ENCODE results near the gene RGS9. TPM values are rescaled to one million over a fixed set of nuclear protein-coding genes. Genes with fewer than 3 reads are reported as not detected.
A peak's percentile ranks its signal among the peaks of the same experiment; 100 is the strongest.

Gene RGS9
- total RNA-seq, 3 donors from 2014 or later: 8.7 to 14.6 (median 13.3) TPM

DNA sequence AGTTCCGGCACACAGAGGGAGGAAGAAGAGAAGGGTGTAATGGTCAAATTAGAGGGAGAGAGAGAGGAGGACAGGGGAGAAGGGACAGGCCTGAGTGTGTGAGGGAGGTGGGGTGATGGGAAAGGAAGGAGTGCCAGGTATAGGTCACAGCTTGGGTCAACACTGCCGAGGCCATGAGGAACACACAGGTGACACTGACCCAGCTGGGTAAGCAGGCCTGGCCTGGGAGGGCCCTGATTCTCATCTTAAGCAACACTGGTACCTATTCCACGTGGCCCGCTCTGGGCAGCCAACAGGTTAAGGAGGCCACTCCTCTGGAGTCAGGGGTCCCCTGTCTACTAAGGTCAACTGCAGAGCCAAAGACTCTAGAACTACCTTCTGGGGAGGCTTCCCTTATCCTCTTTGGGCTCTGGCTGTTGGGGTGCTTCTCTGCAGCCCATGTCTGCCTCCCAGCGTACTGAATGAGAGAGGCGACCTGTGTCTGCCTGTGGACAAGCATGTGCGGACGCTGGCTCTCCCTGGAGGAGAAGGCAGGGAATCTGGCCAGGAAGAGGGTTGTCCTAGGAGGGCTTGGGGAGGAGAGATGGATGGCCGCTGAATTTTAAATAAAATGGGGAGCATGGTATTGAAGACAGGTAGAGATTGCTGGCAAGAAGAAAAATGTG is 57.6 kb downstream of the RGS9 start:
- peaks cover 5% of the 10 kb centered on the region for H3K4me1 ChIP-seq (ENCODE audit: low read depth)
- no peak for DNase-seq
- H3K36me3 ChIP-seq (ENCODE audit: low read depth): no peaks in the 10 kb centered on the region
- H3K4me3 ChIP-seq: no peak overlapping the region
- H3K9me3 ChIP-seq: no peaks in the 10 kb centered on the region
- intact Hi-C loops (cut with DNase I, micrococcal nuclease): no loop called here
- TF ChIP-seq, protein P1, sequence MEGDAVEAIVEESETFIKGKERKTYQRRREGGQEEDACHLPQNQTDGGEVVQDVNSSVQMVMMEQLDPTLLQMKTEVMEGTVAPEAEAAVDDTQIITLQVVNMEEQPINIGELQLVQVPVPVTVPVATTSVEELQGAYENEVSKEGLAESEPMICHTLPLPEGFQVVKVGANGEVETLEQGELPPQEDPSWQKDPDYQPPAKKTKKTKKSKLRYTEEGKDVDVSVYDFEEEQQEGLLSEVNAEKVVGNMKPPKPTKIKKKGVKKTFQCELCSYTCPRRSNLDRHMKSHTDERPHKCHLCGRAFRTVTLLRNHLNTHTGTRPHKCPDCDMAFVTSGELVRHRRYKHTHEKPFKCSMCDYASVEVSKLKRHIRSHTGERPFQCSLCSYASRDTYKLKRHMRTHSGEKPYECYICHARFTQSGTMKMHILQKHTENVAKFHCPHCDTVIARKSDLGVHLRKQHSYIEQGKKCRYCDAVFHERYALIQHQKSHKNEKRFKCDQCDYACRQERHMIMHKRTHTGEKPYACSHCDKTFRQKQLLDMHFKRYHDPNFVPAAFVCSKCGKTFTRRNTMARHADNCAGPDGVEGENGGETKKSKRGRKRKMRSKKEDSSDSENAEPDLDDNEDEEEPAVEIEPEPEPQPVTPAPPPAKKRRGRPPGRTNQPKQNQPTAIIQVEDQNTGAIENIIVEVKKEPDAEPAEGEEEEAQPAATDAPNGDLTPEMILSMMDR (IDR thresholded peaks at IDR 0.05): no peak
- ATAC-seq: peak; percentile 82

DNA sequence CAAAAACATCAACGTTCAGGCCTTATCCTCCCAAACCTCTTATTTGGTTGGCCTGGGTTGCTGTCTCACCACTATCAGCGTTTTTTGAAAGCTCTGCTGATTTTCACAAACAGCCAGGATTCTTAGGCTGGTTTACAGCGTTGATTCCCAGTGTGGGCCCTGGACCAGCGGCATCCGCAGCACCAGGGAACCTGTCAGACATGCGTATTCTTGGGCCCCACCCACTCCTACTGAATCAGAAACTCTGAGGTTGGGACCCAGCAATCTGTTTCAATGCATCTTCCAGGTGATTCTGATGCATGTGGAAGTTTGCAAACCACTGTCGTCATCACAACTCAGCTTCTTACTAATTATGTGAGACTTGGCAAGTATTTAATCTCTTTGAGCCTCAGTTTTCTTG is 58.5 kb downstream of the RGS9 start:
- Histone ChIP-seq H3K4me1 (ENCODE audit: low read depth) (peaks cover 5% of the 10 kb centered on the region), H3K4me3 (no peak overlapping the region), H3K9me3 (no peaks in the 10 kb centered on the region), H3K36me3 (ENCODE audit: low read depth) (no peaks in the 10 kb centered on the region)
- intact Hi-C loops (cut with DNase I, micrococcal nuclease): no loop called here
- ATAC-seq (no peak), DNase-seq (no peak)
- TF ChIP-seq, protein P1 (IDR thresholded peaks at IDR 0.05): no peak

DNA sequence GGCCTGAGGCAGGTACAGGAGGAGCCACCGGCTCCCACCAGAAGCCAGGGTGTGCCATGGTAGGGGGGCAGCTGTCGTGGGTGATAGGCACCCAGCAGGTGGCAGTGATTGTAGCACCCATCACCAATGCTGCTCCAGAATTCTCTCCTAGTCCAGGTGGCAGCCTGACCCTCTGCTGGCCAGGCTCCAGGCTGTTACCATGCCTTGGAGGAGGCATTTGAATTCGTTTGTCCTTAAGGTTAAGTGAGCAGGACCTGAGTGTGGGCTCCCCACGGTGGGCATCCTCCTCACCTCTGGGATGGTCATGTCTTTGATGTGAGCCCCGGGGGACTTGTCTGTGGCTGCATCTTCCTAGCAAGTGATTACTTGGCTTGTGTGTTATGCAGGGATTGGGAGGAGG is 59.4 kb downstream of the RGS9 start:
- intact Hi-C loops (cut with DNase I, micrococcal nuclease): no loop called here

DNA sequence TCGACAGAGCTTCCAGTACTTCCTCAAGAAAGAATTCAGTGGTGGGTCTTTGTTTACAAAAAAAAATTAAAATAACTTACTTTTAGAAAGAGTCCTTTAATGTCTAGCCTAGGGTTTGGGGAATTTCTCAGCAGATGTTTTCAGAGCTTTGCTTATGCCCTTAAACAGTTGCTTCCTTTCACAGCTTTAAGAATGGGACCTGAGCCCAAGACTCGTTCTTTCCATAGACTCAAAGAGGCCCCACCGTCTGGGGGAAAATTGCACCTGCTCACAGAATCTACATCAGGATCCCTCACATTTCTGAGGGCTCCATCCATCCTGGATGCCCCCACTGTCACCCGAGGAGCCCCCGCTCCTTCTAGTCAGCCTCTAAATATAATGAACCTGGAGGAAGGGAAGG is 60.0 kb downstream of the RGS9 start:
- intact Hi-C loops (cut with DNase I, micrococcal nuclease): no loop called here
- TF ChIP-seq, protein P1 (IDR thresholded peaks at IDR 0.05): no peak
- ATAC-seq (no peak), DNase-seq (no peak)
- peaks cover 5% of the 10 kb centered on the region for H3K4me1 ChIP-seq (ENCODE audit: low read depth)
- no peaks in the 10 kb centered on the region for H3K9me3 ChIP-seq
- no peaks in the 10 kb centered on the region for H3K36me3 ChIP-seq (ENCODE audit: low read depth)
- H3K4me3 ChIP-seq: no peak overlapping the region

More for the DNA sequence above, 59.4 kb downstream of the RGS9 start:
- Histone ChIP-seq H3K9me3 (no peaks in the 10 kb centered on the region), H3K4me1 (ENCODE audit: low read depth) (peaks cover 5% of the 10 kb centered on the region), H3K36me3 (ENCODE audit: low read depth) (no peaks in the 10 kb centered on the region), H3K4me3 (no peak overlapping the region)
- ATAC-seq (no peak), DNase-seq (no peak)
- TF ChIP-seq, protein P1 (IDR thresholded peaks at IDR 0.05): no peak

DNA sequence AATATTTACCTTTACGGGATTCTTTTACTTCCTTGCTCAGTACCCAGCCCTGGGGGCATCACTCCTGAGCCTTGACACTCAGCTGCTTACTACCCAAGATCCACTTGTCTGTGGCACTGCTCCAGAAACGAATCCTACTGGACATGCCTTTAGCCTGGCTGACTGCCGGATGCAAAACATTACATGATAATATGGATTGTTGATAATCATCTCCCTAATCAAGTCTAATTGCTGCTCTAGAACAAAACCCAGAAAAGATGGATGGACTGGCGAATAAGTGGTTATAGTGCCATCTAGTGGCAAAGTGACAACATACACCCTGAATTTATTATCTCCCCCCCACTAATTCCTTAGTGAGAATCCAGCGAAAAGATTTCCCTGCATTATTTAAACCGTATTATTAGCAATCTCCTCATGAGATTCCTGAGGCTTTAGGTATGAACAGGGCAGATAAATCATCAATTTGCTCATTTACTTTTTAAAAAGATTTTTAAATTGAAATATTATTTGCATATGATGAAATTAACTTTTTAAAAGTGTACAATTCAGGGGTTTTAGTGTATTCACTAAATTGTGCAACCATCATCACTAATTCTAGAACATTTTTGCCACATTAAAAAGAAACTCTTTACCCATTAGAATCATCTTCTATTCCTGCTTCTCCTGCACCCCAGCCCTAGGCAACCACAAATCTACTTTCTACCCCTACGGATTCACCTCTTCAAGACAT is 61.6 kb downstream of the RGS9 start:
- peak in 1 of 3 donors; percentile 11 for DNase-seq
- intact Hi-C loops (cut with DNase I, micrococcal nuclease): no loop called here

More for the DNA sequence above, 61.6 kb downstream of the RGS9 start:
- peak; percentile 72 for ATAC-seq
- TF ChIP-seq, protein P1 (IDR thresholded peaks at IDR 0.05): peak; percentile 32
- H3K4me1 ChIP-seq (ENCODE audit: low read depth): peaks cover 5% of the 10 kb centered on the region
- no peaks in the 10 kb centered on the region for H3K9me3 ChIP-seq
- no peak overlapping the region for H3K4me3 ChIP-seq
- no peaks in the 10 kb centered on the region for H3K36me3 ChIP-seq (ENCODE audit: low read depth)
